ENCODE data around the gene BSND.

The BSND gene

GRCh38 chr1:54976747-54977146, 22.0 kb upstream of the BSND start:
- DNase-seq, result no peak

- DNase-seq, result no peak
These were observed 21.0 kb upstream of the BSND start for GRCh38 chr1:54977533-54978297.

DNA sequence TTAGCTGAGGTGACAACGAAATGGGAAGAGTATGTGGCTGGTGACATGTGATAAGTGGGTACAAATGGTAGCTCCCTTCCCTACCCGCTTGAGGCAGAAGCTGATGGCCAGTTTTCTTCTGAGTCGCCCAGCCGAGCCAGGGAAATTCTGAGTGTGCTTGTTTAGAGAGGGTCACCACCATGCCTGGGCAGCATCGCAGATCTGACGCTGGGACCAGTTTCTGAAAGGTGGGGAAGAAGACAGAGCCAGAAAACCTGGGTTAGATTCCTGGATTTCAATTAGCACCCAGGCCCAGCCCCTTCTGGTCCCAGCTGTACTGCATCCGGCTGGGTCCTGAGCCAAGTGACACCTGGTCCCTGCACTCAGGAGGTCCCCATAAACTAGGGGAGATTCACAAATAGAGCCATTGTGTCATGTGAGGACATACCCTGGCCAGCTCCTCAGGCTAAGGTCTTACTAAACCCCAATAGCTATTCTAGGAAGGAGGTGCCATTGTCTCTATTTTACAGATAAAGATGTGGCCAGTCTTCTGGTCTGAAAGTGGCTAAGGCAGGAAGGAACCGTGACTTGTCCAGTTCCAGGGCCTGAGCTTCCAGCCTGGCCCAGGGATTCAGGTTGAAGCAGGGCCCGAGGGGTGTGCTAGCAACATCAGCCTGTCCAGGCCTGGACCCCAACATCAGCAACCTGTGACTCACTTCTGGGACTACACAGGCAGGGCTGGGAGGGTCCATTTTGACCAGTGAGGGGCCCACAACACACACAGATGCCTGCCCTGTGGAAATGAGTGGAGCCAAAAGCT, 20.0 kb upstream of the BSND start:
- DNase-seq, result no peak

GRCh38 chr1:54979327-54979891, 19.3 kb upstream of the BSND start:
- DNase-seq, result no peak

GRCh38 chr1:54980046-54980527, 18.6 kb upstream of the BSND start:
- DNase-seq, result no peak

DNA sequence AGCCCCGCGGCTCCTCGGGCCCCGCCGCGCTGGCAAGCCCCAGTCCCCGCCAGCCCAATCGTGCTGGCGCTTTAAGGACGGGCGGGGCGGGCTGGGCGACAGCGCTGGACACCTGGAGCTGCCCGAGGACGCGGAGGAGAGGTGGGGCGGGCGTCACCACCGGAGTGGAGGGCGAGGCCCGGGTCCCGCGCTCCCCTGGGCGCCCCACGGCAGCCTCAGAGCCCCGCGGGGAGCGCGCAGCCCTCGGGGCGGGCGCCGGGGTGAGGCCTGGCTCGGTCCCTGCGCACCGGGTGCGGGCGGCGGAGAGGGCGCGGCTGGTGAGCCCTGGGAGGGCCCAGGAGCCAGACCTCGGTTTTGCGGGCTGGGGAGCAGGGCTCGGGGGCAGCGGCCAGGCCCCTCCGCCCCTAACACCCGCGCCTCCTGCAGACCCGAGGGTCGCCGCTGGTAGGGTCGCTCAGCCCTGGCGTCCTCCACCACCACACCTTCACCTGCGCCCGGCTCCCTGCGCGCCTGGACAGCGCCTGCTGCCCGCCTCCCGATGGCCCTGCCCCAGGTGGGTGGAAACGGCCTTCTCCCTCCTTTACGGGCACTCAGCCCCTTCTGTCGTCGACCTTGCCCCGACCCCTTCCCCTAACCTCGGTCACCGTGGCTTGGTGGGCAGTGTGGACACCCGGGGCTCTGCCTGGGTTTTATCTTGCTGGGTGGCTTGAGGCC, 18.0 kb upstream of the BSND start, which contains the start of gene TMEM61:
Gene TMEM61, plus strand, starts transcription at position 101 of the 714 bp plus-strand sequence. Its CDS starts 438 bp downstream, at position 539.
- DNase-seq, result no peak

DNA sequence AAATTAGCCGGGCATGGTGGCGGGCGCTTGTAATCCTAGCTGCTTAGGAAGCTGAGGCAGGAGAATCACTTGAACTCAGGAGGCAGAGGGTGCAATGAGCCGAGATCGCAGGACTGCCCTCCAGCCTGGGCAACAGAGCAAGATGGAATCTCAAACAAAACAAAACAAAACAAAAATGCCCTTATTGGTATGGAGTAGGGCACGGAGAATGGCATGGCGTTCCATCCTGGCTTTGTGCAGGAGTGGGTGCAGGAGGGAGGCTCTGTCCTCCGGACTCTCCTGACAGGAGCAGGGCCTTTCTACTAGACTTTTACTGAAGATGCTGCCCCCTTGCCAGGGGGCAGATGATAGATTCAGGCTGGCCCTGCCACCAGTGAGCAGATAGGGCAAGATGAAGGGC, 17.3 kb upstream of the BSND start:
- DNase-seq, result no peak

- no peak for DNase-seq
These were observed 16.0 kb upstream of the BSND start for GRCh38 chr1:54982739-54983138.

DNA sequence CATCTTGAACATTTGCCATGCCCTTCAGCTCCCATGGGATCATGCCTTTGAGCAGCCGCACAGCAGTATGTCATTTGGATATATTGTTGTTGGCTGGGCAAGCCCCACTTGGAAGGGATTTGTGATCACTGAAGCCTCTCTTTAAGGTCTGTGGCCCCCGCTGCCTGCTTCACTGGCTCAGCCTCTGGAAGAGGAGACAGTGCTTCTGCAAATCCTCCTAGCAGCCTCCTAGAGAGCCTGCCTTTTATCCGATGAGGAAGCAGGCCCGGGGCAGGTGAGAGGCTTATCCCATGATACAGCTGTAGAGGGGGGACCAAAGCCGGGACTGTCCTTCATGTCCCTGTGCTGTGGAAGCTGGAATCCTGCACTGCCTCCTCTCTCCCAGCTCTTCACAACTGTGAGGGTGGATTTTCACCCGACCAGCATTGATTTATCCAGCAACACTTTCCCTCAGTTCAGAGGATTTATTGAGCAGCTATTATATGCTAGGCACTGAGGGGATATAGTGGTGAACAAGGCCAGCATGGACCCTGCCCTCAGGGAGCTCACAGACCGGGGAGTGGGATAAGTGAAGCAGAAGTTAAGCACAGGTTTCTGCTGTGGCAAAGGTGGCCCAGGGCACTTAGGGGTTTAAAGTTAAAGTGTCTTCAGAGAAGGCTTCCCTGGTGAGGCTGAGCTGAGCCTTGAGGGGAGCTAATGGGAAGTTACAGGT, 14.4 kb upstream of the BSND start:
- no peak for DNase-seq

- no peak for DNase-seq
These were observed 13.2 kb upstream of the BSND start for GRCh38 chr1:54985556-54985955.

- DNase-seq, result no peak
These were observed 12.7 kb upstream of the BSND start for GRCh38 chr1:54986025-54986424.

- no peak for DNase-seq
These were observed 12.2 kb upstream of the BSND start for GRCh38 chr1:54986533-54986932.

GRCh38 chr1:54987427-54987826, 11.3 kb upstream of the BSND start:
- no peak for DNase-seq

DNA sequence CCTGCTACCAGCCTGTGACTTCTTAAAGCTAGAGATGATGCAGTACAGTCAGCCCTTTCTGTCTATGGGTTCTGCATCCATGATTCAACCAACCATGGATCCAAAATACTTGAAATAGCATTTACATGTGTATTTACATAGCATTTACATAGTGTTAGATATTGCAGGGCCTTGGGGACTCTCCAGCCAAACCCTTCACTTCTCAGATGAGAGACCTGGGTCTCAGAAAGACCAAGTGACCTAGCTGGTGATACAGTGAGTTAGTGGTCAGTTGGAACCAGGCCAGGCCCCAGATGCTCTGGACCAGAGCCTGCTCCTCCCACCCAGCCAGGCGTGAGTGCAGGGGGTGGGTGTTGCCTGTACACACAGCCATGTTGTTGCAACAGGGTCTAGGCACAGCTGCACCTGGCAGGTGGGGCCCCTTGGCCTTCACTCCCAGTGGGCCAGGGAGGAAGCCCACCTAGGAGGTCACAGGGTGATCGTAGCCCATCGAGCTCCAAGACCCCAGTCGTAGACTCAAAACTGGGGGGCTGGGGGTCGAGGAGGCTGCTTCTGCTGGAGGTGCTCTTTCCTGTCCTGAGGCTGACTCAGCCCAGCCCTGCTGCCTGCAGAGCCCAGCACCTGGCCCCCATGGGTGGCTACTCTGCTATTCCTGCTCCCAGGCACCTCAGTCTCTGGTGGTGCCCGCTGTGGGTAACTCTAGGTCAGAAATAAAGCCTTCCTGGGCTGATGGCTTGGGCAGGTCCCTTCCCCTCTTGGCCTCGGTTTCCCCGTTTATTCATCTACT, 10.6 kb upstream of the BSND start:
- DNase-seq, result no peak

DNA sequence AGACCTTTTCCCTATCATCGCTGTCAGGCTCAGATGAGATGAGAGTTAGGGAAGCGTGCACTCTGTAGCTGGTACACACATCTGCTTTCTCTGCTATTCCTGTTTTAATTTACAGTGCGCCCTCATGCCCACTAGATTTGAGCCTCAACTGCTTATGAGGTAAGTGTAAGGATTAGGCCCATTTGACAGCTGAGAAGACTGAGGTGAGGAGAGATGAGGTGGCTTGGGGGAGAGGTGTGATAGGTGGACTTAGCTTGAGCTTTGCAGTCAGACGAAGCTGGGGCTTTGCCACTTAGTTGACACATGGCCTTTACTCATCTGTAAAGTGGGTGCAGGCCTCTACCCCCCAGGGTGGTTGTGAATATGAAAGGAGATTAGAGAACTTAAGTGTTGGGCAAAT, 9.8 kb upstream of the BSND start:
- DNase-seq, result no peak

DNA sequence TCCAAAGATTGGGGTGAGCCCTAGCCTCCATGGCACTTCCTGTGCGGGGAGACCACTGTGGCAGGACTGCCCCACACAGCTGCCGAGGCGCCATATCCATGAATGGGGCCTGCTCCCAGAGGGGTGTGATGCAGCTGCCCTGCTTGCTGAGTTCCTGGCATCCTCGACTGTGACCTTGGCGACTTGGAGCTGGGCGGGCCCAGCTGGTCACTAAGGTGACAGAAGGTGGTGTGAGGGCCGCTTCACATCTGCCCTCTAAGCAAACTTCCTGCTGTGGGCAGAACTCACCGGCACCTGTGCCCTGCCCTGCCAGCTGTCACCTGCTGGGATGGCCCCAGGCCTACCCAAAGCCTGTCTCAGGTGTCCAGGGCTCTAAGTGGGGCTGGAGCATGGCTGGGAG, 9.3 kb upstream of the BSND start:
- DNase-seq, result no peak

DNA sequence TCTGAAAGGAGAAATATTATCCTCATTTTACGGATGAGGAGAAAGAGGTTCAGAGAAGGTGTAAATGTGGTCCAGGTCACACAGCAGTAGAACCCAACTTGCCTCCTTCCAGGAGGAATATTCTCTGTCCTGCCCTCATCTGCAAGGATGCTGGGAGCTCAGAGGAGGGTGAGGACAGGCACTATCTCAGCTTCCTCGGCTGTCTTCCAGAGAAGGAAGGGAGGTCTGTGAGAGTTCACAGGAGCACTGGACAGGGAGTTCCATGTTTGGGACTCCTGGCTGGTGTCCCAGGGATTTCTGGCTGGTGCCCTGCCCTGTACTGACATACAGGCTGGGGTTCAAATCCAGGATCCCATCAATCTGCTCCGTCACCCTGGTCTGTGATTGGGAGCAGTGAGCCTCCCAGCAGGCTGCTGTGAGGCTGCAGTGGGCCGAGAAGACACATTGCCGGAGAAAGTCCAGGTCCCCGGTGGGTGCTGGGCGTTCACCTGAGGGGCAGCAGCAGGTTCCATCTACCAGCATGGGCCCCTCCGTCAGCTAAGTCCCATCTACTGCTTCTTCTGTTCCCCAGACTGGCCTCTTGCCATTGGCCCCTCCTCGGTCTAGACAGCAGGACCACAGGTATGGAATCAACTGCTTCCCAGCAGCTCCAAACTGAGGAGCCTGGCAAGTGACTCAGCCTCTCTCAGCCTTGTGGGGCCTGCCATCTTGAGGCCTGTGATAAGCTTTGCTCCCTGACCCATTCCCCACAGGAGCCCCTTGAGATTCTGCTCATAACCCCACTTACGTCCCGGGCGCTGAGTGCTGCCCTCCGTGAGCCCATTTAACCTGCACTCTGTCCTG, 8.5 kb upstream of the BSND start:
- no peak for DNase-seq

- no peak for DNase-seq
These were observed 7.8 kb upstream of the BSND start for GRCh38 chr1:54990916-54991315.

GRCh38 chr1:54991939-54992338, 6.8 kb upstream of the BSND start:
- DNase-seq, result no peak

- no peak for DNase-seq
These were observed 5.6 kb upstream of the BSND start for GRCh38 chr1:54993140-54993539.

Data from activated CD4-positive, alpha-beta T cell treated with anti-CD3 and anti-CD28 coated beads, Interleukin-2, amount 50 U/mL, for 1 hour (primary cell).